ENCODE data around the gene AGO1.

Gene AGO1

DNA sequence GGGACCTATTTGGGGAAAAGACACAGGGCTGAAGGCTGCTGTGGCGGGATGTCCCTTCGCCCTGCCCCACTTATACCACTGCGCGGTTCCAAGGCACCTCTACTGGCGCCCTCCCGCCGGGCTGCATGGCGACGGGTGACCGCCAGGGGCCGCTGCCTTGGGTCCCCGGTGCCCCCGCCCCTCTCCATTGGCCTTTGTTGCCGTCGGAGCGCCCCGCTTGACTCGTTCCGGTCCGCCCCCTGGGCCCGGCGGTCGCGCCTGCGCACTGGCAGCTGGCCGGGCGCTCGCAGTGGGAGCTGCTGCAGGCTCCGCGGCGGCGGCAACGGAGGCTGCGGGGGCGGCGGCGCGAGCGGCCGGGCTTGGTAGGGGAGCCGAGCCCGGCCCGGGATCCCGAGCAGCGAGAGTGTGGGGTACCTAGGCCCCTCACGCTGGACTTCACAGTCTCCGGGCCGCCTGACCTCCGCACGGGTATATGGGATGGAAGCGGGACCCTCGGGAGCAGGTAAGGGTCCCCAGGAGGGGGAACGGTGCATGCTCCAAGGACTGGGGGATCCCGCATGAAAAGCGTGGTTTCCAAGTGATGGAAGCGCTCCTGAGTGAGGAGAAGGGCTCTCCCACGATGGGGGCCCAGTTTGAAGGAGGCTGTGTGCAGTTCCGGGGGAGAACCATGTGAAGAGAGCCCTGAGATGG is at the start of gene AGO1:
AGO1 (plus strand) TSS at position 265 of the 690 bp plus-strand sequence; CDS start at position 478, 213 bp downstream.
- peak; percentile 100 for DNase-seq (ENCODE audit: low spot score)

DNA sequence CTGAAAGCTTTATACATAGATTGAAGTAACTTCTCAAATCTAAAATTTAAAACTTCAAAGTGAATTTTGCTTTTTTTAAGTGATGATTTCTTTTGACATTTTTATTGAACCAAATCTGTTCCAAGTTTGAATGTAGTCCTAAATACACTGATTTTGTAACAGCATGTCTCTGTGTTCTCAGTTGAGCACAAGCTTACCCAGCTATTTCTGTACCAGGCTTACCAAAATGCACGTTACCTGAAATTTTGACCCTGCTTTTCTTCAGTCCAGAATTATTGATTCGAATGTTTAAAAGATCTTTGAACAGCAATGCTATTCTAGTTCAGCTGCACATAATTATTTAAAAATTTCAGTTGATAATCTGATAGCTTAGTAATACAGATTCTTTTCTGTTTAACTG is 49.6 kb upstream of the AGO1 start:
- no peak for DNase-seq (ENCODE audit: low spot score)

DNA sequence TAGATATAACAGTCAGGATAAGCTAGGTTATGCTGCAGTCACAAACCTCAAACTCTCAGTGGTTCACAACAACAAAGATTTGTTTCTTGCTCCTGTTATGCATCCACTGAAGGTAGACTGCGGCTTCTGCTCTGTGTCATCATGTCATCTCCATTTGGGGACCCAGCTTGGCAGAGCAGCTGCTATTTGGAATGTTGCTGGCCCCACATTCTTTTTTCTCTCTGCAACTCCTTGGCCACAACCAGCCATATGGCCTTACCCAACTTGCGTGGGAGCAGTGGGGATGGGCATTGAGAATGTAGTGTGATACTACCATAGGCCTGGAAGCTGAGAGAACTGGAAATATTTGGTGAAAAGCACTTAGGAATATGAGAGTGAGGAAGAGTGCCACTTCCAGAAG is 48.8 kb upstream of the AGO1 start:
- DNase-seq (ENCODE audit: low spot score), result no peak

DNA sequence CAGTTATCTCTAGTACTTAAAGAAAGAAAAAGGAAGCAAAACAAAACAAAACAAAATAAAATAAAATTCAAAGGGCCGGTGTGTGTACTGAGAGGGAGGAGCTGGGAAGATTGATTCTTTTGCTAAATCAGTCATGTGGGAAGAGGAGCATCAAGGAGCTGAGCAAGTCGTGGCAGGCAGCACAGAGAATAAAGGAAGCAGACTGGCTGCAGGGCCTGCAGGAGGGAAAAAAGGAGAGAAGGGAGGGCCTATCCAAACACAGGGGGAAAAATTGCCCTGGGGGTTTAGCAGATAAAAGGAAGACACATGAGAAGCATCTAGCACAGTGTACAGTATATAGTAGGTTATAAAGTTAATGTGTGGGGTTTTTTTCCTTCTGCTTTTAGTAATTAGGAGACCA is 47.6 kb upstream of the AGO1 start:
- no peak for DNase-seq (ENCODE audit: low spot score)

DNA sequence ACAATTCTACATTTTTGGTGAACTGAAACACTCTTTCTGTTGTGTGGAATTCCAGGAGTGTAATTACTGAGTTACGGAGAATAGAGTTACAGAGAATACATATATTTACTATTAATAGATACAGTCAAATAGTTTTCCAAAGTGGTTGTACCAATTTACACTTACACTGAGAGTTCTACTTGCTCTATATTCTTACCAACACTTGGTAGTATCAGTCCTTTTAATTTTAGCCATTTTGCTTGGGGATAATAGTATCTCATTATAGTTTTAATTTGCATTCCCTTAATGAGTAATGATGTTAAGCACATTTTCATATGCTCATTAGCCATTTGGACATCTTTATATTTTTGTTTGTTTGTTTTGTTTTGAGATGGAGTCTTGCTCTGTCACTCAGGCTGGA is 46.3 kb upstream of the AGO1 start:
- DNase-seq (ENCODE audit: low spot score), result no peak

DNA sequence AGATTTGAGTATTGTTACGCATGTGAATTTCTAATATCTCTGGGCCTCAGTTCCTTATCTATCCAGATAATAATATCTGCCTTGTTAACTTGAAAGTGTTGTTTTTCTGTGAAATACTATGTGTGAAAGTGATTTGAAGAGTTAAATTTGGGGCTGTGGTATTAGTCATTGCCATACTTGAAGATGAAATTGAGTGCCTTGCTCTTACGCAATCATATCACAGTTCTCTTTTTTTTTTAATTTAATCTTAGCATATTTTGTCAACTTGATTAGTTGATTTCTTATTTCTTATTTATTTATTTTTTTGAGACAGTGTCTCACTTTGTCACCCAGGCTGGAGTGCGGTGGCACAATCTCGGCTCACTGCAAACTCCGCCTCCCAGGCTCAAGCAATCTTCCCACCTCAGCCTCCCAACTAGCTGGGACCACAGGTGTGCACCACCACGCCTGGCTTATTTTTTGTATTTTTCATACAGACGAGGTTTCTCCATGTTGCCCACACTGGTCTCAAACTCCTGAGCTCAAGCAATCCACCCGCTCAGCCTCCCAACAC is 44.2 kb upstream of the AGO1 start:
- DNase-seq (ENCODE audit: low spot score), result no peak

DNA sequence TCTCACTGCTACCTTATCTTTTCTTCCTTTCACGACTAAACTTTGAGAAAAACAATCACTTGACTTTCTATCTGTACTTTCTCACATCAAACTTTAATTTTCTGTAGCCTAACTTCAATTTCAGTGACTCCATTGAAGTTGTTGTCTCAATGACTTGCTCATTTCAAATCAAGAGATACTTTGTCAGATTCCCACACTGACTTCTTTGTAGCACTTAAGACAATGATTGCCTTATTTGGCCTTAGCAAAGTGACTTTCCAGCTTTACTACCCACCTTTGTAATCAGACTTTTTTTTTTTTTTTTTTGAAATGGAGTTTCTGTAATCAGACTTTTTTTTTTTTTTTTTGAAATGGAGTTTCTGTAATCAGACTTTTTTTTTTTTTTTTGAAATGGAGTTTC is 38.2 kb upstream of the AGO1 start:
- no peak for DNase-seq (ENCODE audit: low spot score)

DNA sequence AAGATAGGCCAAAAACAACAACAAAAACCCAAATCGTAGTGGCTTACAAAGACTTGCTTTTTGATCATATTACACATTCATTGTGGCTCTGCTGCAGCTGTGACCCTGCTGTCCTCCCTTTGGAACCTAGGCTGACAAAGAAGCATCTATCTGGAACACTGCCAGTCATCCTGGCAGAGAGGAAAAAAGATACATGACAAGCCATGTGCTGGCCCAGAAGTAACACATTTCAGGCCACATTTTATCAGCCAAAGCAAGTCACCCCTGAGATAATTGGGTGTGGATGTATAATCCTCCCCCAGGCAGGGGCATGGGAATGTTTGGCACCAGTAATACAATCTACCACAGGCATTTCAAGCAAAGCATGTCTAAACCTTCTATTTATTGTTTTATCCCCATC is 37.2 kb upstream of the AGO1 start:
- DNase-seq (ENCODE audit: low spot score), result no peak

DNA sequence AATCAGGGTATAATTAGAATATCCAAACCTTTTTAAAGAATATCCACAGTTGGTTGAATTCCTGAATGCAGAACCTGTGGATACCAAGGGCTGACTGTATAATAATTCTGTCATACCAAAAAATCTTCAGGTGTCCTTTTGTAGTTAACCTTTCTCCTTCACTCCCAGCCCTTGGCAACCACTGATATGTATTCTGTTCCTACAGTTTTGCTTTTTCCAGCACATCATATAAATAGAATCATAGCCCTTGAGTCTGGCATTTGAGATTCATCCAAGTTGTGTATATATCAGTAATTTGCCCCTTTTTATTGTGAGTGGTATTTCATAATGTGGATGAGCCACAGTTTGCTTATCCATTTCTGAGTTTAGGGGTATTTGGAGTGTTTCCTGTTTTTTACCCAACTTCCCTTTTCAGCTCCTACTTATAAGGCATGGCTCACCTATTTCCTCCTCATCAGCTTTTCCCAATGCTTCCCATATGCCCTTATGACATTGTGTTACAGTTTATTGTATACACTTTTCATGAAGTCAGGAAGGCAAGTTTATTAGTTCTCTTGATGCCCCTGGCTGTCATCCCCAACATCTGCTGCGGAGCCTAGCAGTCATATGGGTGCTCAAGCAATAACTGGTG is 35.0 kb upstream of the AGO1 start:
- no peak for DNase-seq (ENCODE audit: low spot score)

DNA sequence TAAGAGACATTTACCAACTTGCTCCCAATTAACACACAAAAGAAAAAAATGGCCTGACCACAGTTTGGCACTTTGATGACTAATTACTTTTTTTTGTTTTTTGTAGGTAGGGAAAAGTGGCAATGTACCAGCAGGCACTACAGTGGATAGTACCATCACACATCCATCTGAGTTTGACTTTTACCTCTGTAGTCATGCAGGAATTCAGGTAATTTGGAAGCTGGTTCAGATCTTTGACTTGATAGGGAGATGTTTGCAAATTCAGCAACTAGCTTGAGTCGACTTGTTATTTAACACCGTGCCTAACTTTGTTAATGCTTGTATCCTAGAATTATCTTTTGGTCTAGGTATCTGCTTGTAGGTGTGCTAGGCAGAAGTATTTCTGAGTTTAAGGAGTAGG is 33.0 kb upstream of the AGO1 start:
- no peak for DNase-seq (ENCODE audit: low spot score)

DNA sequence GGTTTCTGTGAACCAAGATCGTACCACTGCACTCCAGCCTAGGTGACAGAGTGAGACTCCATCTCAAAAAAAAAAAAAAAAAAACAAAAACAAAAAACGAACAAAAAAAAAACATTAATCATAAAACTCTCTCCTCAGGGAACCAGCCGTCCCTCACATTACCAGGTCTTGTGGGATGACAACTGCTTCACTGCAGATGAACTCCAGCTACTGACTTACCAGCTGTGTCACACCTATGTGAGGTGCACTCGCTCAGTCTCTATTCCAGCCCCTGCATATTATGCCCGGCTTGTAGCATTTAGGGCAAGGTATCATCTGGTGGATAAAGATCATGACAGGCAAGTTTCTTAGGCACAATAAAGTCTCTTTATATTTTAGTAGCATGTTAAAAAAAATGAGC is 32.3 kb upstream of the AGO1 start:
- no peak for DNase-seq (ENCODE audit: low spot score)

DNA sequence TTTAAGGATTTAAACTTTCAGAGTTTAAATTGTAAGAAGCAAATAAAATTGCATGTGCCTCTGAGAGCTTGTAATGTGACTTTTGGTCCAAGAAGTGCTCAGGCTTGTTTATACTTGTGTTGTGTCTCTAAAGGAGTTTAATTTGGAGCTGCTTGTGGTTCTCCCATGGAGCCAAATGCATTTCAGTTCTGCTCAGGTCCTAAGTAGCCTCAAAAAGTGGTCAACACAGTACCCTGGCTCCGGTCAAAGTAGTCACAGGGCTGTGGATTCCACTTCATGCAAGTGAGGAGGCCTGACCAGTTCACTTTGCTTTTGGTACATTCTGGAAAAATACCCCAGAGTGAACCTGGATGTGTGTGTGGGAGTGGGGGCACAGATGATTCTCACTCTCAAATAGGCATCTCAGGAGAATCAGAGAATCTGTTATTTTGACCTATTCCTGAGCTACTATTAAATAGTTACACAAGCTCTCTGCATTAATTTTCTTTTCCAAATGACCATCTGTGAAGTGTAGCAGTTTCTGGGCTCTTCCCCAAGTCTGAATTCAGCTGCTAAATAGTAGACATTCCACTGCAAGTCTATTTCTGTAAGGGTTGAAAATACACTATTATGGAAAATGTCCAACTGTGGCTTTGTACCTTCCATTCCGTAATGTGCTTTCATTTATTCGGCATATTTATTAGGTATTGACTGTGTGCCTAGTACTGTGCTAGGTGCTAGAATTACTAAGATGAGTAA is 31.7 kb upstream of the AGO1 start:
- DNase-seq (ENCODE audit: low spot score), result no peak

DNA sequence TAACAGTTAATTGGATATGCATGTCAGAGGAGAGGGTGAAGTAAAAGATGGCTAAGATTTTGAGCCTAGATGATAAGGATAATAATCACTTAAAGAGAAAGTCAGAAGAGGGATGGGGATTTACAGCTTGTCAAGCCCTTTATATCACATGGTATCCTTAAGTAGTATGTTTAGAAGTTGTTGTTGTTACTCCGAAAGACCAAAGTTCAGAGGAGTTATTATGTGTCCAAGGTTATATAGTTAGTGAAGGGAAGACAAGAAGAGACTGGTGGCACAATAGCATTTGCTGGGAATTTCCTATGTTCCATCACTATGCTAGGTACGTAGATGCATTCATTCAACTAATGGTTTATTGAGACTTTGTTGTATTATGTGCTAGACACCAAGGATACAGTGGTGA is 30.8 kb upstream of the AGO1 start:
- DNase-seq (ENCODE audit: low spot score), result no peak

DNA sequence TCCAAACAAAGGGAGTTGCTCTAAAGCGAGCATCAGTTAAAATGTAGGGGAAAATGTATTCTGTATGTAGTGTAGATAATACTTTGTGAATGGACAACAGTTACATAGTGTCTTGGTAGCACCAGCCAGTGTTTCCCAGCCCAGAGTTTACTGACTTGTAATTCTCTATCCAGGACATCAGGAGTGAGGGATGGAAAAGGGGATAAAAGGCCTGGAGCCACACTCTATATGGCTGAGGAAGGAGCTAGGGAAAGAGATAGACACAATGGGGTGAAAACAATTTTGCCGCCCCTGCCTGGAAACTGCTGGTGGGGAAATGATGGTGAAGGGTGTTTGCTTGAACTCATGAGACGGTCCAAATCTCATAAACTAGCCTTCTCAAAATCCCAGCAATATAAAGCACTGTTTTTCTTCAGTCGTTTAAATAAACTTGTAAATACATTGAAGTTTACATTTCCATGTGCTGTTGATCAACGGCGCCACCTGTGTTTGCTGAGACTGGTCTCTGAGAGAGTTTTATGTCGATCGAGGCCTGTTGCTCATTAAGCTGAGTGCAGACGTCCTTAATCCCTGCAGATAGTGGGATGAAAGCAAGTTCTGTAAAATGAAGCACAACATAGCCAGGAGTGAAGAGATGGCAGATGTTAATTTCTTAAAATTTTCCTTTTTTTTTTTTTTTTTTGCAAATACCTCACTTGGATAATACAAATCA is 27.9 kb upstream of the AGO1 start:
- DNase-seq (ENCODE audit: low spot score), result no peak

DNA sequence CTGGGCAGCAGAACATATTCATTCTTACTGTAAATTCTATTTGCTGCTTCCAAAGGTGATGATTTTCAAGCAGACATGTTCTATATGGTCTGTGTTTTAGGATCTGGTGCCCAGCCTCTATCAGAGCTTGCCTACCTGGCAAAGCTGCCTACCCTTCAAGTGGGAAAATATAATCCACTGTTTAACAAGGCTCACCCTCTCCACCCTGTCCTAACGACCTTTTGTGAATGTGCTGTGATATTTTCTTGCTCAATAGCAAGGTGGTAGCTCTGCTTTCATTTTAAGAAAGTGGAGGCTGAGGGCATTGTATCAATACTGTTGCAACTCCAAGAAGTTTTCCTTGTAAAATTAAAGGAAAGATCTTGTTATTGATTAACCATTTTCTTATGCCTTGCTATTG is 26.0 kb upstream of the AGO1 start:
- DNase-seq (ENCODE audit: low spot score), result no peak

DNA sequence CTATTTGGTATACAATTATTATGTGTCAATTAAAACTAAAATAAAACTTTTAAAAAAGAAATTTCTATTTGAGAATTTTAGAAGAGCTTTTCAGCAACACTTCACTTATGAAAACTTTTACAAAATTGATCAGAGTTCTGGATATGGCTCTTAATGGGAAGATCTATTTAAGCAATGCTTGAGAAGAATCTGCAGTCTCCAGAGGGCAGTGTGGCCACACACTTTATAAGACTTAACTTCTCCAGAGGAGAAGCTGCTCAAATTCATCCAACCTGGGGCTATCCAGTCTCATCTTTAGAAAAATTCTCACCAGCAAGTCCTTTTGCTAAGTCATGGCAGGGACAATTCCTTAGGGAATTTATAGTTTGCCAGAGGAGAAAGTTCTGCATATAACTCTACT is 25.2 kb upstream of the AGO1 start:
- no peak for DNase-seq (ENCODE audit: low spot score)

DNA sequence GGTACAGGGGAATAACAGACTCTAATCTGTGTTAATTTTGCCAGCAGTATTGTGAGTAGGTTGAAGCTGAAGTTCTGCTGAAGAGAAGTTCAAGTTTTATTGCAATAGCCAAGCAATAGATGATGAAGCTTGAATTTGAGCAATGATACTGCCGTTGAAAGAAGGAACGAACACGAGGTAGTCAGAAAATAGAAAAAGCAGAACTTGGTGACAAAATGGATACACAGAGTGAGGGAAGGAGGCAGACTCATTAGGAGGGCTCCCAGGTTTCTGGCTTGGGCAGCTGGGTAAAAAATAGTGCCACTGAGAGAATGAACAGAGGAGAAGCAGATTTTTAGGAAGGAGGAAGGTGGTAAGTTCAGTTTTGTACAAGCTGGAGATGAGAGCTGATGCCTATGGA is 22.3 kb upstream of the AGO1 start:
- no peak for DNase-seq (ENCODE audit: low spot score)

DNA sequence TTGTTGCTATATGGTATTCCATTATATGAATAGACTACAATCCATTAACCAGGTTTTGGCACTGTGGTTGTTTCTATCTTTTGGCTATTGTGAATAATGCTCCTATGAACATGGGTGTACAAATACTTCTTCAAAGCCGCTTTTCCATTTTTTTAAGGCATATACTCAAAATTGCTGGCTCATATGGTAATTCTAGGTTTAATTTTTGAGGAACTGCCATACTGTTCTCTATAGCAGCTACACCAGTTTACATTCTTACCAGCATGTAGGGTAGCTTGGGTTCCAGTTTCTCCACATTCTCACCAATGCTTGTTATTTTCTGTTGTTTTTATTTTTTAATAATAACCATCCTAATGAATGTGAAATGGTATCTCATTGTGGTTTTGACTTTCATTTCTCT is 19.9 kb upstream of the AGO1 start:
- no peak for DNase-seq (ENCODE audit: low spot score)

DNA sequence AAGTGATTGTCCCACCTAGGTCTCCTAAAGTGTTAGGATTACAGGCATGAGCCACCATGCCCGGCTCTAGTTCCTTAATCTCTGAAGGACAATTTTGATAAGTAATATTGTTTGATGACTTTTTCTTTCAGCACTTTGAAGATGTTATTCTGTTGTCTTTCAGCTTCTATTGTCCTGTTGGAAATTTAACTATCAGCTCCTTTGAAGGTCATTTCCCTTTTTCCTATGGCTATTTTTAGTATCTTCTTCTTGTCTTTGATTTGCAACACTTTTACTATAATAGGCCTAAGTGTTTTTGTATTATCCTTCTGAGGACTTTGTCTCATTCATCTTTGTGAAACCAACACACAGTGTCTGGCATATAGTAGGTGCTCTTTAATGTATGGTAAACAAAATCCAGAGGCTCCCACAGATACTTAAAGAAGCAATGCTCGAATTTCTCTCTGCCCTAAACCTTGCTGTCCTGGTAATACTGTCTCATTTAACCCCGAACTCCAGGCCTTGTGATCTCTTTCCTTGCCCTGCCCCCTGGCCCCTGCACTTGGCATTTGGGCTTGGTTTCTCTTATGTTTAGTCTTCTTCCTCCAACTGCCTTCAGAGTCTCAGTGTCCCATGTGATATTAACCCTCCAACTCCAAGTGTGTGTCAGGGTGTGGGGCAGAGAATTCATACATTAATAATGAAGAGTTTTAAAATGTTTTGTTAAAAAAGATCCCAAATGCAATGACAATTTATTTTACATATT is 19.0 kb upstream of the AGO1 start:
- no peak for DNase-seq (ENCODE audit: low spot score)

DNA sequence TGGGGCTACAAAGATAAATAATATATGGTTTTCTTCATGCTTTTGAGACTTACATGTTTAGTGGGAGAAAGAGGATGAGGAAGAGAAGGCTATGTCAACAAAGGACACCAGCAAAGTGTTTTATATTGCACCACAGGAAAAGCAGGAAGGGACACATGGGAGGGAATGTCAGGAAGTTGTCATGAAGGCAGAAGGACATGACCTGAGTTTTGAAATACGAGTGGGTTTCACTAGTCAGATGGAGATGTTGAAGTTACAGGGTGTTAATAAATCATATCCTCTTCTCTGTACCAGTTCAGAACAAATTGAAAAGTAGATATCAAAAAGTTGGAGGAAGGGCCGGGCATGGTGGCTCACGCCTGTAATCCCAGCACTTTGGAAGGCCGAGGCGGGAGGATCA is 18.2 kb upstream of the AGO1 start:
- no peak for DNase-seq (ENCODE audit: low spot score)

DNA sequence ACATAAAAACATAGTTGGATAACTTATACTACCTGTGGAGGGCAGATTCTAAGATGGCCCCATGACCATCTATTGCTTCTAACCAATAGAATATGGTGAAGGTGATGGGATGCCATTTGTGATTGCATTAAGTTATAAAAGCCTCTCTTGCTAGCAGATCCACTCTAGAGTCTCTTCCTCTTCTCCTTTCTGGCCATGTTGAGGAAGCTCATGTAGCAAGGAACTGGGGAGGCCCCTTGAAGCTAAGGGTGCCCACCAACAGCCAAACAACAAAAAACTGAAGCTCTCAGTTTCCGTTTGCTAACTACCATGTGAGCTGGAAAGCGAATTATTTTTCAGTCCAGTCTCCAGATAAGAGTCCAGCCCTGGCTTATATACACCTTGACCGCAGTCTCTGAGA is 16.0 kb upstream of the AGO1 start:
- DNase-seq (ENCODE audit: low spot score), result no peak
